Measurements from ENCODE around the gene LRRTM3. TPM values are rescaled to one million over a fixed set of nuclear protein-coding genes. Genes with fewer than 3 reads are reported as not detected.

The LRRTM3 gene
- total RNA-seq, 1 donor from 2014 or later, result not detected

DNA sequence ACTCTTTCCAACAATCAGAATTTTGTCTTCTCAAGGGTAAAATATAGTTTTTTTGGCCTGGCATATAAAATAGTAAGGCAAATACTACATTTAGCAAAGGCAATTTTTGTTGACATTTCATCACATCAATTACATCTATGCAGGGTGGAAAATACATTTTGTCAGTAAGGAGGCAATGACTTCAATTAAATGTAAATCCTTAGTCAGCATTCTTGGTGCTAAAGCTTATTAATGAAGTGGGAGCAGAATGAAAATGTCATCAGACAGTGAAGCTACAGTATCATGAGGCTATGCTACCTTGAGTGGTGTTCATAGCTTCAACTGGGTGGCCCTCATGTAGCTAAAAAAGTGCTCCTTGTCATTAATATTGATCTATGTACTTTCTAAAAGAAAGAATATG is 8.9 kb downstream of the LRRTM3 start:
- no peak for ATAC-seq

- no peak for ATAC-seq
These were observed 15.1 kb downstream of the LRRTM3 start for GRCh38 chr10:66940965-66941364.

DNA sequence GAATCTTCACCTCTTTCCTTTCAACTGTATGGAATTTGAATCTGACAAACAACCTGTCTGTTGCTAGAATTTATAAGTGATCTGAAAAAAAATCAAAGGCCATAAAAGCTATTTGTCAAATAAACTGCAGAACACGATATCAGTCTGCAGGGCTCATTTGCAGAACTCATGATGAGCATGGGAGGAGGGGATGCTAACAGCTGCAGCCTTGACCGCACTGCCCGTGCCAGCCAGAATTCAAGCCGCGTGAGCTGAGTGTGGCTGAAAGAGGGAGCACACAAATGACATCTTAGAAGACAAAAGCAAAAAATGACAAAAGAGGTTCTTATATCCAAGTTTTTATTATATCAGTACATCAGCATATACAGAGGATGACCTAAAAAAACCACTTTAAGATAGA is 15.7 kb downstream of the LRRTM3 start:
- no peak for ATAC-seq

- ATAC-seq, result no peak
These were observed 16.6 kb downstream of the LRRTM3 start for GRCh38 chr10:66942407-66942806.

GRCh38 chr10:66943590-66943989 is 17.8 kb downstream of the LRRTM3 start:
- no peak for ATAC-seq

DNA sequence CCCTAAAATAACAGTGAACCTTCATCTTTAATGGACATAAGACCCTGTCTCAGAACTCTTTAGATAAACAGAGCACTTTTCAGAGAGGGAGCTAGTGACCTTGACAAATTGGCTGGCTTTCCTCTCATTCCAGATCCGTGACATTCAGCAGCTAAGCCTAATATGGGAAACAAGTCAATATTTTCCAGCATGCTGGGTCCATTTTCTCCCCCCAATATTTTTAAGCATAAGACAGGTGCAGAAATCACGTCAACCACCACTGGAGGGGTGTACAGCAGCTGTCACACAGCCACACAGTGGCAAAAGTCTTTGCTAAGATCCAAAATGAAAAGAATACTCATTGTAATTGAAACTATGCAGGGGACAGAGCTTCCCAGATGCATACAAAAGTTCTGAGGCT is 26.1 kb downstream of the LRRTM3 start:
- ATAC-seq, result no peak

- no peak for ATAC-seq
These were observed 32.6 kb downstream of the LRRTM3 start for GRCh38 chr10:66958466-66958865.

DNA sequence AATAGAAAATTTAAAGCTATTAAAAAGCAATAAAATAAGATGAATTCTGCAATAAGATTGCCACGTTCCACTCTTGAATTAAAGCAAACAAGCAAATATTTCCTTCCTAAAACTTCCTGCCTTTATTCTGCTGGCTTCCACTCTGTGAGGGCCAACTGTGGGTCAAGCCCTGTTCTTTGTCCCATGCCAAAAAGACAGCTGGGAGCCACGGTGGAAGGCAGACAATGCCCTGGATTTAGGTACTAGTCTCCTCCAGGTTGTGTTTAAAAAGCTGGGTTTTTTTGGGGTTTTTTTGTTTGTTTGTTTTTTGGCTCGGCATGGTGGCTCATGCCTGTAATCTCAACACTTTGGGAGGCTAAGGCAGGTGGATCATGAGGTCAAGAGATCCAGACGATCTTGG is 39.1 kb downstream of the LRRTM3 start:
- ATAC-seq, result no peak

- no peak for ATAC-seq
These were observed 54.5 kb downstream of the LRRTM3 start for GRCh38 chr10:66980246-66980815.

DNA sequence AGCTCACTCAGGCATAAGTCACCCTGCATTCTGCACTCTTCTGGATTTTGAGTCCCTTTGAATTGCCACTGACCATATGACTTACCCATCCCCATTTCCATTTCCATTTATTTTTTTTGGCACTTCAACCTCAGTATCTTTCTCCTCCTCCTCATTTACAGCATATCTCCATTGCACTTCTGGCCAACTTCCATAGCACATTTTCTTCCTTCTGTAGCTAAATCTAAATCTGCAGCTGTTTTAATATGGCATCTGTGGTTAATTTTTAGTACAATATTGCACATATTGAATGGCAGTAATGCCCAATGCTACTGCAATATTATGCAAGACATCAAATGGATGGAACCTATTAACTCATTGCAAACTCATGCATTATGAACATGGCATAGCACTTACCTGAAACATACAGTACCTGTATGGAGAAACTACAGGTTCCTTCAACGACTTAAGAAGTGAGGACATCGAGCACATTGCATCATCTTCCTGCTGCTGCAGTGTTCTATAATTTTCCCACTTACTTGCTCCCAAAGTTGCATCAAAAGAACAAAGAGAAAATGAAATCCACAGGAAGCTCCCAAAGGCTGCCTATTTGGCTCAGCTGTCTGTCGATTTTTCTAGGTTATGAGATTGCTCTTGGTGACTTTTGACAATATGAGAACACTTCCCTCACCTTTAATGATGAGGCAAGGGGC is 55.7 kb downstream of the LRRTM3 start:
- no peak for ATAC-seq

- ATAC-seq, result no peak
These were observed 56.2 kb downstream of the LRRTM3 start for GRCh38 chr10:66982053-66982420.

DNA sequence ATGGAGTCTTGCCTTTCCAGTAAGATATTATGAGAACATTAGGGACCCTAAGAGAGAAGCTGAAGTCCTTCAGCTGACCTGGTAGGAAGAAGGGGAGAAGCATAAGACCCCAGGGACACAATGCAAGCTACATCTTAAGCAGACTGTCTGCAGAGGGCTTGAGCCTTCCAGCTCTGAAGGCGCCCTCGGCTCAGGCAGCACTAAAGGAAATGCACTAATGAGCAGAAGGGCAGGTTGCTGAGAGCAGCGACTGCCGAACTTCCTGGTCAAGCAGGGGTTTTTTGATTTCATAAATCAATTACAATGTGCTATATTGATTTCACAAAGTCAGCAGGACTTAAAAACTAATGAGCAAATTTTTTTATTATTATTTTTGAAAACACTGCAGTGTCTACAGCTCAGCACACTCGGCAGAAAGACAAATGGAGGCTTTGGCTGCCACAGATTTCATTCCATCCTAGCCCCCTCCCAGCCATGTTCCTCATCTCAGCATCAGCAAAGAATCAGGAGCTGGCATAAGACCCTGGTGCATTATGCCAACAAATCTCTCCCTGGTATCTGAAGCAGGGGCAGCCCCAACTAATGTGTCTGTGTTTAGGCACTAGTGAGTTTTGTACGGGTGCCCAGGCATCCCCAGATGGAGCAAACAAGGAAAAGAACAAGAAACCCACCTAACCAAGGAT is 57.1 kb downstream of the LRRTM3 start:
- no peak for ATAC-seq

- no peak for ATAC-seq
These were observed 57.6 kb downstream of the LRRTM3 start for GRCh38 chr10:66983475-66983818.

- no peak for ATAC-seq
These were observed 64.5 kb downstream of the LRRTM3 start for GRCh38 chr10:66990143-66990830.

- ATAC-seq, result no peak
These were observed 71.2 kb downstream of the LRRTM3 start for GRCh38 chr10:66996996-66997395.

DNA sequence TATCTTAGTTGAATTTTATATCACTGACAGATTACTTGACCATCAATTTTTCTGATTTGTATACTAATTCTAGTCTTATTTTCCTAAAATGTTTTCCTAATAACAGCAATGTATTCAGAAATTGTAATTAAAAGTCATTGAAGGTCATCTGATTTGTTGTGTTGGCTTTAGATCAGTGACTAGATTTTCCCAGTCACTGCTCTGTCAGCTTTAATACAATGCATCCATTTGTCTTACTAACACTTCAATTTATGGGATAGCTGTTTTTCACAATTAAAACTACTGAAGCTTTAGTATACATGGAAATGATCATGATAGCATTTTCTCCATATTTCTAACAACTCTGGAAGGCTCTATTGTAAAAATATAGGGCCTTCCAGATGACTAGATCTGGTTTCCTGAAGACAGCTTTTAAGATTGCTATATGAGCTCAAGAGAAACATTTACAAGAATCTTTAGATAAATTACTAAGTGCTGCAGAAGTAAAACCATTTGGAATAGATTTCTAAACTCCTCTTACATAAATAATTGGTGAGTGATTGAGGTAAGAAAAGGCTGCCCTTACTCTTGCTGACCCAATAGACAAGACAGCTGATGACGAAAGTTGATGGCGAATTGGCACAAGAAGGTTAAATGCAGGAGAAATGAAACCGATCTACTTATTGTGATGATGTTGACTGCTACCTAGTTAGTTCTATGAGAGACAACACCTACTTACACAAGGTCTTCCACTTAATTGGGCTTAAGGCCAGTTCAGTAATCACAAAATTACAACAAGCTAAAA is 74.1 kb downstream of the LRRTM3 start:
- no peak for ATAC-seq

DNA sequence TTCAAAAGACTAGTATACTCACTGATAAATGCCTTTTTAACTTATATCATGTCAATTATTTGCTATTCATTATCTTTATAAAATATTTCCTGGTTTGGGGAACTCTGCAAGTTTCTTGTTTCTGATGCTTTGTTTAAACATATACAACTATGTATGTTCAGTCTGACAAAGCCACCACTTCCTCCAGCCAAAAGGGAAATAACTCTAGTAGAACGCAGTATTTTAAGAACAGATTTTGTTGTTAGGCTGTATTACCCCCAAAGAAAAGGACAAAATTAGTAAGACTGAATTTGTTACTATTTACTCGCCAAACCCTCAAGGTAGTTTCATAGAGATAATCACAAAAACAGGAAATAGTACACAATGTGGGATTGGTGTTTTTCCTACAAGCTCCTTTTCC is 78.9 kb downstream of the LRRTM3 start:
- ATAC-seq, result no peak

DNA sequence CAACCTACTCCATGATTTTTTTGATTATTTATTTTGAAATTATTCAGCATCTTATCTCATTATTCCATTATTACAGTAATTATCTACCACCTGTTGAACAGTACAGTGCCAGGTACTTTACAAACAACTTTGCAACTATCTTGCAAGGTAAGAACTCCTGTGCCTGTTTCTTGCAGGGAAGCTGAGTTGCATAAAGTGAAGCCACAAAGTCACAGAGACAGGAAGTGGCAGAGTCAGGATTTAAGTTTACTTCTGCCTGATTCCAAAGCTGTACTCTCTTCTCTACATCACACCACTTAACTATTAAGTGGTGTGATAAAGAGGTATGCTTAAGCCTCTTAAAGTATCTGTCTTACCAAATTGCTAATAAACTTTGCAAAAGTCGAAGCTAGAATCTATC is 80.1 kb downstream of the LRRTM3 start:
- no peak for ATAC-seq

DNA sequence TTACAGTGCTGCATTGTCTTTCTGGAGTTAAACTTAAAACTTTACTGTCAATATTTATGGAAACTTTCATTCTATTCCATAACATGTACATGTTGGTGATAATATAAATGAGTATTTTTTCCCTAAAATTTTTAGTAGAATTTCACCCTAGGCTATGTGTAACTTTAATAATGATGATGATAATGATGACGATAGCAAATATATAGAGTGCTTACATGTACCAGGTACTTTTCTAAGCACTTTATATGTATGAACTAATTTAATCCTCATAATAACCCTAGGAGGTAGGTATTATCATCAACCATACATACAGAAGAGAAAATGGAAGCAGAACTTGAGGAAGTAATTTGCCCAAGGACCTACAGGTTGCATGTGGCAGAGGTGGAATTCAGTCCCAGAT is 85.6 kb downstream of the LRRTM3 start:
- no peak for ATAC-seq

DNA sequence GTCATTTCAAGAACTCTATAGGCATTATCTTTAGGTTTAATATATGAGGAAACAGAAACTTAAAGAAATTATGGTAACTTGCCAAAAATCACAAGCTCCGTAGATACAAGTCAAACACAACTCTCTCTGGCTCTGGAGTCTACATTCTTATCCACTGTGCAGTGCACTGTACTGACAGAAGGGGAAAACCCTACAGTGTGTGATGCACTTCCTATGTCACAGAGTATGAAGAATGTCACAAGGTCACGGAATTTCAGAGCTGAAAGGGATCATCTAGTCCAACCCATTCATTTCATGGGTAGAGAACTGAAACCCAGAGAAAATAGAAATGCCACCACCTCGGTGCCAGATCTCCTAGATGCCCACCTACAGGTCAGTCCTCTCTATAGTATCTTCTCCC is 86.1 kb downstream of the LRRTM3 start:
- ATAC-seq, result no peak

- ATAC-seq, result no peak
These were observed 89.4 kb downstream of the LRRTM3 start for GRCh38 chr10:67015225-67015624.

GRCh38 chr10:67017218-67017617 is 91.4 kb downstream of the LRRTM3 start:
- no peak for ATAC-seq

- no peak for ATAC-seq
These were observed 96.3 kb downstream of the LRRTM3 start for GRCh38 chr10:67022099-67022498.
